ENCODE data around the gene DHX38.

- TF ChIP-seq CTCF (IDR thresholded peaks at IDR 0.05), result no peak
- TF ChIP-seq POLR2A (IDR thresholded peaks at IDR 0.05), result no peak
Observed at GRCh38 chr16:72122916-72123315, 29.3 kb downstream of the DHX38 start.
